ENCODE data around the gene MAPK6. TPM values are rescaled to one million over a fixed set of nuclear protein-coding genes. Genes with fewer than 3 reads are reported as not detected.

The MAPK6 gene
- total RNA-seq, 3 donors from 2014 or later (not counting 1 experiment from before 2014, with no cell fraction given): 33.0 to 36.2 (median 33.1) TPM

DNA sequence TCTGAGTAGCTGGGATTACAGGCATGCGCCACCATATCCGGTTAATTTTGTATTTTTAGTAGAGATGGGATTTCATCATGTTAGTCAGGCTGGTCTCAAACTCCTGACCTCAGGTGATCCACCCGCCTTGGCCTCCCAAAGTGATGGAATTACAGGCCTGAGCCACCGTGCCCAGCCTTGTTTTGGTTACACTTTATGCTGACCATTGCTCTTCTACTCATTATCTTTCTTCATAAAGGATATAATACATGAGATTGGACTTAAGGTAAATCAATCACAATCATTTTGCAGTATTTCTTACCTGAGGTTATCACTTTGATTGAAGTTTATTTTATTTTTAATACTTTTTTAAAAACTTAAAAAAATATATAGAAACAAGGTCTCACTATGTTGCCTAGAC is 45.2 kb upstream of the MAPK6 start:
- H3K9me3 ChIP-seq (ENCODE audit: control insufficient read depth, insufficient read depth, low read length): no peaks in the 10 kb centered on the region
- no peak overlapping the region for H3K4me3 ChIP-seq (ENCODE audit: low read length)
- no peaks in the 10 kb centered on the region for H3K36me3 ChIP-seq (ENCODE audit: control insufficient read depth, insufficient read depth, low read length)
- 95% methylated on average over 4 of the region's 4 CpGs for WGBS (ENCODE audit: insufficient coverage)
- H3K4me1 ChIP-seq (ENCODE audit: control insufficient read depth, insufficient read depth, low read length): peaks cover 19% of the 10 kb centered on the region
- Mint-ChIP-seq H3K27me3 (ENCODE audit: low read depth in 2 of 2) (no peaks in the 10 kb centered on the region), H3K4me1 (peaks cover 25 to 28% of the 10 kb centered on the region in 2 donors), H3K9me3 (no peaks in the 10 kb centered on the region), H3K4me3 (no peak overlapping the region), H3K36me3 (no peaks in the 10 kb centered on the region), H3K27ac (no peak overlapping the region)
- no peak overlapping the region for H3K27ac ChIP-seq (ENCODE audit: low read length)
- ATAC-seq (no peak), DNase-seq (no peak)
- intact Hi-C loops (cut with micrococcal nuclease): loop anchor here (5.0 kb wide), 1 partner anchor 236 kb away; the partner anchor contains the start of gene LYSMD2
- TF ChIP-seq, protein P1, sequence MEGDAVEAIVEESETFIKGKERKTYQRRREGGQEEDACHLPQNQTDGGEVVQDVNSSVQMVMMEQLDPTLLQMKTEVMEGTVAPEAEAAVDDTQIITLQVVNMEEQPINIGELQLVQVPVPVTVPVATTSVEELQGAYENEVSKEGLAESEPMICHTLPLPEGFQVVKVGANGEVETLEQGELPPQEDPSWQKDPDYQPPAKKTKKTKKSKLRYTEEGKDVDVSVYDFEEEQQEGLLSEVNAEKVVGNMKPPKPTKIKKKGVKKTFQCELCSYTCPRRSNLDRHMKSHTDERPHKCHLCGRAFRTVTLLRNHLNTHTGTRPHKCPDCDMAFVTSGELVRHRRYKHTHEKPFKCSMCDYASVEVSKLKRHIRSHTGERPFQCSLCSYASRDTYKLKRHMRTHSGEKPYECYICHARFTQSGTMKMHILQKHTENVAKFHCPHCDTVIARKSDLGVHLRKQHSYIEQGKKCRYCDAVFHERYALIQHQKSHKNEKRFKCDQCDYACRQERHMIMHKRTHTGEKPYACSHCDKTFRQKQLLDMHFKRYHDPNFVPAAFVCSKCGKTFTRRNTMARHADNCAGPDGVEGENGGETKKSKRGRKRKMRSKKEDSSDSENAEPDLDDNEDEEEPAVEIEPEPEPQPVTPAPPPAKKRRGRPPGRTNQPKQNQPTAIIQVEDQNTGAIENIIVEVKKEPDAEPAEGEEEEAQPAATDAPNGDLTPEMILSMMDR (IDR thresholded peaks at IDR 0.05): no peak
- H3K27me3 ChIP-seq (ENCODE audit: control insufficient read depth, insufficient read depth, low read length): no peaks in the 10 kb centered on the region

DNA sequence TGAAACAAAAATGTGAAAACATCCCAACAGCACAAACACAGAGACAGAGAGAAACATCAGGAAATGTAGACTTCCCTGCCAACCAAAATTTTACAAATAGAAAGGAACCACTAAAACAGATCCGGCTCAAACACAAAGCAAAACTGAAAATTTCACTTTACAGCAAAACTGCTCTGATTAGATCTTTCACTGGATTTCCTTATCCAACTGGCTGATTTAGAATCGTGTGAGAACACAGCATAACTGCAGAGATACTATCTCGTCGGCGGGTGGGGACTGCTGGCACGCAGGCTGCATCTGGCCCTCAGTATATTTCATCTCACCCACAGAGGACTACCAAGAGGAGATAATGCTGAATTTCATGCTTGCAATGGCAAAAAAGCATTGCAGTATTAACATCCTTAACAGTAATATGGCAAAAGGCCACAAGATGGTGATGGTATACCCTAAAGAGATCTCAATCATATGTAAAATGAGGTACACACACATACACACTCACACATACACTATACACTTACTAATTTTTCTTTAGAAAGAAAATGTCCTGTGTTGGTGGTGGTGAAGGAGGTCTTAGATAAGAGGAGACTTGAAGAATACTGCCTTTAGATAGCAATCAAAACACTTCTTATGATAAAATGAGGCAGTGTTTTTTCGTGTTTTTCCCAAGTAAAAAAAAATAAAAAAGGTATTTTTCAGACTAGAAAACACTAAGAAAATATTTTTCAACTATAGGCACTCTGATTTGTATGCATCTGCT is 36.8 kb upstream of the MAPK6 start:
- WGBS (ENCODE audit: insufficient coverage): 0% methylated on average over 6 of the region's 7 CpGs
- TF ChIP-seq, protein P1 (IDR thresholded peaks at IDR 0.05): peak; percentile 69
- no peaks in the 10 kb centered on the region for H3K27me3 Mint-ChIP-seq (ENCODE audit: low read depth in 2 of 2)

DNA sequence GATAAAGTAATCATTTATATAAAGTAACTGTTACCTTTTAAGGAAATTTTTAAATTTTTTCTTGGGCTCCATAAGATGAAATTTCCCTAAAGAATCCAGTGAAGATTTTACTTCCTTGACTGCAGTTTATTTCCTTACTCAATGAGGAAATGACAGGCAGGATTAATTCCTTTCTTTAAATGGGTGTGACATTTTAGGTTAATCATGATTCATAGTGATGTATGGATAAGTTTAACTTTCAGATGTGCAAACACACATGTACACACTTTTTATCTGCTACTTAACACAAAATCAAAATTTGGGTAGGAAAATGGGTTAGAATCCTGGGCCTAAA is 36.3 kb upstream of the MAPK6 start:
- H3K27me3 ChIP-seq (ENCODE audit: control insufficient read depth, insufficient read depth, low read length): no peaks in the 10 kb centered on the region
- H3K9me3 ChIP-seq (ENCODE audit: control insufficient read depth, insufficient read depth, low read length): no peaks in the 10 kb centered on the region
- H3K4me1 Mint-ChIP-seq: peaks cover 11% of the 10 kb centered on the region in 2 donors
- H3K4me3 ChIP-seq (ENCODE audit: low read length): no peak overlapping the region
- H3K9me3 Mint-ChIP-seq: no peaks in the 10 kb centered on the region
- H3K27me3 Mint-ChIP-seq (ENCODE audit: low read depth in 2 of 2): no peaks in the 10 kb centered on the region
- intact Hi-C loops (cut with micrococcal nuclease): loop anchor here (1.0 to 5.0 kb wide), 3 partner anchors 97 to 245 kb away; no protein-coding TSS in a partner anchor
- no peak for ATAC-seq
- no peak for DNase-seq
- H3K4me3 Mint-ChIP-seq: no peak overlapping the region
- H3K36me3 Mint-ChIP-seq: no peaks in the 10 kb centered on the region
- TF ChIP-seq, protein P1 (IDR thresholded peaks at IDR 0.05): no peak
- H3K4me1 ChIP-seq (ENCODE audit: control insufficient read depth, insufficient read depth, low read length): peaks cover 3% of the 10 kb centered on the region
- H3K36me3 ChIP-seq (ENCODE audit: control insufficient read depth, insufficient read depth, low read length): no peaks in the 10 kb centered on the region
- no peak overlapping the region for H3K27ac ChIP-seq (ENCODE audit: low read length)
- no peak overlapping the region for H3K27ac Mint-ChIP-seq

More for the DNA sequence above, 36.8 kb upstream of the MAPK6 start:
- ATAC-seq (peak; percentile 87 to 95 (median 93)), DNase-seq (peak in 1 of 2 donors; percentile 82)
- H3K4me1 ChIP-seq (ENCODE audit: control insufficient read depth, insufficient read depth, low read length): peaks cover 3% of the 10 kb centered on the region
- no peak overlapping the region for H3K4me3 ChIP-seq (ENCODE audit: low read length)
- H3K27me3 ChIP-seq (ENCODE audit: control insufficient read depth, insufficient read depth, low read length): no peaks in the 10 kb centered on the region
- Mint-ChIP-seq H3K9me3 (no peaks in the 10 kb centered on the region), H3K36me3 (no peaks in the 10 kb centered on the region), H3K4me3 (peak overlapping the region; percentile 56), H3K4me1 (peaks cover 11% of the 10 kb centered on the region in 2 donors), H3K27ac (peak overlapping the region in 1 of 2 donors; percentile 69)
- intact Hi-C loops (cut with micrococcal nuclease): loop anchor here (1.0 to 5.0 kb wide), 3 partner anchors 97 to 245 kb away; no protein-coding TSS in a partner anchor
- no peaks in the 10 kb centered on the region for H3K9me3 ChIP-seq (ENCODE audit: control insufficient read depth, insufficient read depth, low read length)
- H3K27ac ChIP-seq (ENCODE audit: low read length): no peak overlapping the region
- H3K36me3 ChIP-seq (ENCODE audit: control insufficient read depth, insufficient read depth, low read length): no peaks in the 10 kb centered on the region

Measured in natural killer cell (primary cell).